Stimulated activated naive CD8-positive, alpha-beta T cell treated with anti-CD3 and anti-CD28 coated beads, Interleukin-15, amount 100 ng/mL, for 72 hours (primary cell): ENCODE measurements around the gene FOXP4.

Experiments
- ATAC-seq: fragments of 150-1000 bp; cut with Tn5 transposase; 2 replicates; pipeline ENCODE4 v1.10.0; 2021; ENCODE audit warnings: mild to moderate bottlenecking, moderate library complexity
- DNase-seq, 2 donors: peaks; one replicate each; pipeline ENCODE4 v3.0.0; 2021 to 2022
- H3K27ac Mint-ChIP-seq, 2 donors: one replicate each; pipeline ENCODE4 v1.8.0; 2022; ENCODE audit warnings: mild to moderate bottlenecking in 2 of 2, mixed read lengths in 2 of 2, moderate library complexity in 2 of 2
- H3K27me3 Mint-ChIP-seq: one replicate; pipeline ENCODE4 v1.8.0; 2022; ENCODE audit warnings: mixed read lengths
- H3K4me1 Mint-ChIP-seq: one replicate; pipeline ENCODE4 v1.8.0; 2022; ENCODE audit warnings: mild to moderate bottlenecking, mixed read lengths
- H3K4me3 Mint-ChIP-seq, 2 donors: one replicate each; pipeline ENCODE4 v1.8.0; 2022; ENCODE audit warnings: mild to moderate bottlenecking in 2 of 2, mixed read lengths in 2 of 2, moderate library complexity in 1 of 2
- H3K9me3 Mint-ChIP-seq, 2 donors: one replicate each; pipeline ENCODE4 v1.8.0; 2022; ENCODE audit warnings: mixed read lengths in 2 of 2

FOXP4 gene

DNA sequence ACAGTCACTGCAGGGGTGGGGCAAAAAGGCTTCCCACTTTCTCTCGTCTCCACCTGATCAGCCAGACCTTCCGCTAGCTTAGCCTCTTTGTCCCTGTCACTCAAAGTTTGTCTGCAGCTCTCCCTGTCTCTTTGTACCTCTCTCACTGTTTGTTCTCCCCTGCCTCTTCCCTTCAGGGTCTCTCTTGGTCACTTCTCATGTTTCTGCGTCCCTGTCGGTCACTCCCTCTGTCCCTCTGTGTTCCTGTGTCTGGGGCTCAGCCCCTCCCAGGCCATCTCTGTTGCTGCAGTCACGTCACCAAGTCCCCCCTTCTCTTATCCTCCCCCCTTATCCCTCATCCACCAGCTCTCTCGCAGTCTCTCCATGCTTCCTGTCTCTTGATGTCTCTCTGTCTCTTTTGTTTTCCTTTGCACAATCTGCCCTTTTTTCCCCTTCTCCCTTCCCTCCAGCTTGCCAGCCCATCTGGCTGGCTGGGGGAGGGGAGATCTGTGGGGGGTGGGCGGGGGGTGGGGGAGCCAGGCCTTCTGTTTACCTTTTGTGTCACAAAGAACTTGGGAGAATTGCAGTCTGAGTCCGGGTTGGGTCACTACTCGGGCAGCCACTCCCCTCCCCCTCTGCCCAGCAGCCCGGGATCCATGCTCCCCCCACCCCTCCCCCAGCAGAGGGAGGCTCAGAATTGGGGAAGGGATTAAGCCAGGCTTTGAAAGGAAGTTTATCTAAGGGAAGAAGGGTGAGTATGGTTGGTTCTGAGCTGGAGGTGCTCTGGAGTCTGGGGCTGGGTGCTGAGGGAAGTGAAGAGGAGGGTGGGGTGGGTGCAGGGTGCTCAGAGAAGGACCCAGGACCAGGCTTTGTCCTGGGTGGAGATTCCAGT lies 32.3 kb downstream of the FOXP4 start:
- no peak overlapping the region for H3K4me3 Mint-ChIP-seq
- peak overlapping the region in 1 of 2 donors; percentile 77 for H3K27ac Mint-ChIP-seq
- H3K27me3 Mint-ChIP-seq, result no peaks in the 10 kb centered on the region
- H3K4me1 Mint-ChIP-seq, result peaks cover 6% of the 10 kb centered on the region
- DNase-seq (no peak), ATAC-seq (no peak)
- H3K9me3 Mint-ChIP-seq, result no peaks in the 10 kb centered on the region

DNA sequence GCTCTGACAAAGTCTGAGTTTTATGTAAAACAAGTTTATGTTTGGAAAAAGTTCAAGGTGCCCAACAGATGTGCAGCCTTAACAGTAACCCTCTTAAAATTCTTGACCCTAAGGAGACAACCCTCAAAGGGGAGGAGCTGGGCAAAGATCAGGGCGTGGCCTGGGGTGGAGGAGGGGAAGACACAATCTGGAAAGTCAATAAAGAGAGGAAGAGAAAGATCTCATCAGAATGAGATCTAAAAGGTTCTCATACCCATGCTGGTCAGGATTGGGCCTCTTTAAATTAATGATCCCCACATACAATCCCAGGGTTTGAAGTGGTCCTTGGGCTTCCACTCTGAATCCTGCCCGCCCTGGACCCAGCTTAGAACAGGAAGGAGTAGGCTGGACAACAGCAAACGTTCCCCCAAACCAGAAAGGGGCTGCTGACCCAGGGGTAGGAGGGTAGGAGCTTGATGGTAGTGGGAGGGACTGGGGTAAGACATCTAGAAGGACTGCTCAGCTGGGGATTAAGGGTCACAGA lies 33.0 kb downstream of the FOXP4 start:
- Mint-ChIP-seq H3K4me1 (peaks cover 6% of the 10 kb centered on the region), H3K4me3 (no peak overlapping the region), H3K27ac (no peak overlapping the region), H3K9me3 (no peaks in the 10 kb centered on the region), H3K27me3 (no peaks in the 10 kb centered on the region)
- DNase-seq, result no peak
- no peak for ATAC-seq

DNA sequence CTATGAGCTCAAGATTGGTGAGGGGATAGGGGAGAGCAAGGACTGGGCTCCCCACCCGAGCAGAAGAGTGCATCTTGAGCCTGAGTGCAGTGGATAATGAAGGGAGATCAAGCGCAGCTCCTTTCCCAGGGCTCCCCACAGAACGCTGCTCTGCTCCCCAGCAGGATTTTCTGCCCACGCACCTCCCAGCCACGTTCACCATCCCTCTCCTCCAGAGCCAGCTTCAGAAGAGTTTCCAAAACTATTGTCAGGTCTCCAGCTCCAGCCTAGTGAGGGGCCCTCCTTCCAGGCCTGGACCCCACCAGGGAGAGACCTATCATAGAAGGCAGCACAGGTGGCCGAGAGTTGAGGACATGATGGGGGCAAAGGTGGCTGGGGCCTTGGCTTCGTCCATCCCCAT lies 34.5 kb downstream of the FOXP4 start:
- no peak for DNase-seq
- H3K27me3 Mint-ChIP-seq, result no peaks in the 10 kb centered on the region
- H3K4me1 Mint-ChIP-seq, result peaks cover 15% of the 10 kb centered on the region
- no peak overlapping the region for H3K27ac Mint-ChIP-seq
- no peak overlapping the region for H3K4me3 Mint-ChIP-seq
- no peaks in the 10 kb centered on the region for H3K9me3 Mint-ChIP-seq
- ATAC-seq, result no peak

DNA sequence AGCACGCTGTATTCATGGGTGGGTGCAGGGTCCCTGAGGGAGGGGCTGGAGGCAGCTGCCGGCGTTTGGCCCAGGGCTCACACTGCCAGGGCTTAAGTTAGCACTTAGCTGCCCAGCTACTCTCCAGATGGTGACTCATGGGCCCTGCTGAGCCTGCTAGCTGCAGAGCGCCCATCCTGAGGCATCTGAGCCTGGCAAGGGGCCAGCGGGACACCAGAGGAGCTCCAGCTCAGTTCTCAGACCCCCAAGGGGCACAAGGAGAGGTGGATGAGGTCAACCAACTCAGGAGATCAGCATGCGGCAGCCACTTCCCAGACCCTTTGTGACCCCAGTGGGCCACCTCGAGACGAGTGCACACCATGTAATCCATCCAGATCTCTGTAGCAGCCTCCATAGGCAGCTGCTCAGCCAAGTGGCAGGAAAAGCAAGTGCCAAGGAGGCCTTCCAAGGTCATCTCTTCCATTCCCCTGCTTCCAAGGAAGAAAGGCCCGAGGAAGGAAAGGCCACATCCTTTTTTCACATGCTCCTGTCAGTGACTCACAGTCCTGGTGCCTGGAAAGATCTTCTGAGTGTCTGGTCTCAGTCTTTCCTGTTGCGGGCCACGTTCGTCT lies 35.3 kb downstream of the FOXP4 start:
- ATAC-seq, result no peak
- no peaks in the 10 kb centered on the region for H3K27me3 Mint-ChIP-seq
- DNase-seq, result no peak
- no peaks in the 10 kb centered on the region for H3K9me3 Mint-ChIP-seq
- peaks cover 19% of the 10 kb centered on the region for H3K4me1 Mint-ChIP-seq
- H3K4me3 Mint-ChIP-seq, result no peak overlapping the region
- H3K27ac Mint-ChIP-seq, result no peak overlapping the region

DNA sequence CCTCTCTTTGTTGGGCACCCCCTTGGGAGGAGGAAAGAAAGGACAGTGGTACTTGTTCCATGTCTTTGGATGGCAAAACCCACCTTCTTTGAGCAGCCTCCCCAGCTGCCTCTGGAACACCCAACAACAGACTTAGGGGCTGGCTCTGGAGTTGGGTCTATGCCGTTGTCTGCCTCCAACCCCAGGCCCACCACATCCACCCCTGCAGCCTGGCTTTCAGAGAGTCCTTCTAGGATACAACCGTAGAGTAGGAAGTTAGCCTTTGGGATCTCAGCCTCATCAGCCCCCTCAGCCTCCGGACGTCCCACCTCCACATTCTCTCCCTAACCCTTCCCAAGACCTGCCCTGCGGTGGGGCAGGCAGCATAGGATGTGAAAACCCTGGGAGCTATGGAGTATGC lies 36.4 kb downstream of the FOXP4 start:
- peak overlapping the region in 1 of 2 donors; percentile 14 for H3K27ac Mint-ChIP-seq
- H3K27me3 Mint-ChIP-seq, result no peaks in the 10 kb centered on the region
- DNase-seq, result no peak
- H3K4me1 Mint-ChIP-seq, result peaks cover 19% of the 10 kb centered on the region
- no peak for ATAC-seq
- H3K9me3 Mint-ChIP-seq, result no peaks in the 10 kb centered on the region
- no peak overlapping the region for H3K4me3 Mint-ChIP-seq

DNA sequence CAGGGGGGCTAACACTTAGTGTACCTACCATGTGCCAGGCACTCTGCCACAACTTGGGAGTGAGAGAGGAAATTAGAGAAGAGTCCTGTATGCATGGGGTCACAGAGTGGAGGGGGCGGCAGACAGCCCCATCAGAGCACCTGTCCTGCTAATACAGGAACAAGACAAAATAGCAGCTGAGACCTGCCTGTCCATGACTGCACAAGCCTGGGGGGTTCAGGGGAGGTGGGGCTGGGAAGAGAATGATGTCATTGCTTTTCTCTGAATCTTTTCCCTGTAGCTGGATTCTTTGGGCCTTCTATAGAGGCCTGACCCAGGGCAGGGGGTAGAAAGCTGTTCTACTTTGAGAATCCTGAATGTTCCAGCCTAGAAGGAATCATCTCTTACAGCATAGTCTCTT lies 37.4 kb downstream of the FOXP4 start:
- Mint-ChIP-seq H3K4me3 (no peak overlapping the region), H3K27ac (no peak overlapping the region), H3K9me3 (no peaks in the 10 kb centered on the region), H3K27me3 (no peaks in the 10 kb centered on the region), H3K4me1 (peaks cover 19% of the 10 kb centered on the region)
- no peak for ATAC-seq
- DNase-seq, result no peak

DNA sequence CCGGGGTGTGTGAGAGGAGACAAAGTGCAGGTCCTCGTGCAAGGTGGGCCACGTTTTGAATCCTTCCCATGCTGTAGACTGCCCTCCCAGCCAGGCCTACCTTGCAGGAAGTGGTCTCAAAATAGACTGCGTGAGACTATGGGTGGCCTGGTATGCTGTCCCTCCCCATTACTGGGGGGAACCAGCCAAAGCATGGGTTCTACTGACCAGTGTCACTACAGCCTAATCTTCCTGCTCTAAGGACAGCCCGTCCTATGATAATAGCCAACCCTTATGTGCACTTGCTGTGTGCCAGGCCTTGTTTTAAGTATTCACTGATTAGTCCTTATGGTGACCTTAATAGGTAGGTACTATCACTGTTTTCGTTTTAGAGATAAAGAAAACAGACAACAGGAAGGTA lies 38.0 kb downstream of the FOXP4 start:
- DNase-seq (no peak), ATAC-seq (no peak)
- Mint-ChIP-seq H3K27me3 (no peaks in the 10 kb centered on the region), H3K4me1 (peaks cover 14% of the 10 kb centered on the region), H3K9me3 (no peaks in the 10 kb centered on the region), H3K4me3 (no peak overlapping the region), H3K27ac (no peak overlapping the region)

DNA sequence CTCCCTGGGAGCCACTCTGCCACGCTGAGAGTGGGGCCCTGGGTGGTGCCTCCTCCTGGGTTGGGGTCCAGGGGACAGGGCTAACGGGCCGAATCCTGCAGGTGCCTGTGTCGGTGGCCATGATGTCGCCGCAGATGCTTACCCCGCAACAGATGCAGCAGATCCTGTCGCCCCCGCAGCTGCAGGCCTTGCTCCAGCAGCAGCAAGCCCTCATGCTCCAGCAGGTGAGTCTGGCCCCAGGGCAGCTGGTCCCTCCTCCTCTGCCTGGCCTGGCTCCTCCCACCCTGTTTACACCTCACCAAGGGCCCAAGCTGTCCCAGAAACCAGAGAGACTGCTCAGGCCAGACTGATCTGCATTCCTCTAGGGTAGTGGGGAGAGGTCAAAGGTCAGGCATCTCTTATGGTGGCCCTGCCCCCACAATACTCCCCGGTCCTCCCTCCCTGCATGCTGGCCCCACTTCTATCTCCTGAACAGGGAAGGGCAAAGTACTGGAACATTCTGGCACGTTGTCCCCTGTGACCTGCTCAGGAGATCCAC lies 38.6 kb downstream of the FOXP4 start:
- DNase-seq (no peak), ATAC-seq (no peak)
- Mint-ChIP-seq H3K4me1 (peaks cover 12% of the 10 kb centered on the region), H3K27me3 (no peaks in the 10 kb centered on the region), H3K4me3 (no peak overlapping the region), H3K27ac (no peak overlapping the region), H3K9me3 (no peaks in the 10 kb centered on the region)

DNA sequence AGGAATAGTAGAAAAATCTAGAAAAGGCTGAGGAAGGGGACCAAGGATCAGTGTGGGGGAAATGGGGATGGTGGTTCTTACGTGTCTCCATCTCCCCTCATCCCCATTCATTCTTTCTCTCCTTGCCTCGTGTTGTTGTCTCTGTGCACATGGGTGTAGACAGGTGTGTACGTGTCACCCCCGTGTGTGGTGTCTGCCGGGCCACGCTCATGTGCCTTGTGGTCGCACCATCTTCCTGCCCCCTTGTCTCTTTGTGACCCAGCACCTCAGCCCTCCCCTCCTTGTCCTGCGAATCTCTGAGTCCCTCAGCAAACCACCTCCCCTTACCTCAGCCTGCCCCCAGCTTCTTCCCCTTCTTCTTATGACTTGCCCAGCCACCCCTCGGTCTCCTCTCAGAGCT lies 39.4 kb downstream of the FOXP4 start:
- ATAC-seq (no peak), DNase-seq (no peak)
- H3K4me1 Mint-ChIP-seq, result peaks cover 12% of the 10 kb centered on the region
- H3K27ac Mint-ChIP-seq, result peak overlapping the region in 1 of 2 donors; percentile 5
- H3K9me3 Mint-ChIP-seq, result no peaks in the 10 kb centered on the region
- H3K4me3 Mint-ChIP-seq, result no peak overlapping the region
- H3K27me3 Mint-ChIP-seq, result no peaks in the 10 kb centered on the region

DNA sequence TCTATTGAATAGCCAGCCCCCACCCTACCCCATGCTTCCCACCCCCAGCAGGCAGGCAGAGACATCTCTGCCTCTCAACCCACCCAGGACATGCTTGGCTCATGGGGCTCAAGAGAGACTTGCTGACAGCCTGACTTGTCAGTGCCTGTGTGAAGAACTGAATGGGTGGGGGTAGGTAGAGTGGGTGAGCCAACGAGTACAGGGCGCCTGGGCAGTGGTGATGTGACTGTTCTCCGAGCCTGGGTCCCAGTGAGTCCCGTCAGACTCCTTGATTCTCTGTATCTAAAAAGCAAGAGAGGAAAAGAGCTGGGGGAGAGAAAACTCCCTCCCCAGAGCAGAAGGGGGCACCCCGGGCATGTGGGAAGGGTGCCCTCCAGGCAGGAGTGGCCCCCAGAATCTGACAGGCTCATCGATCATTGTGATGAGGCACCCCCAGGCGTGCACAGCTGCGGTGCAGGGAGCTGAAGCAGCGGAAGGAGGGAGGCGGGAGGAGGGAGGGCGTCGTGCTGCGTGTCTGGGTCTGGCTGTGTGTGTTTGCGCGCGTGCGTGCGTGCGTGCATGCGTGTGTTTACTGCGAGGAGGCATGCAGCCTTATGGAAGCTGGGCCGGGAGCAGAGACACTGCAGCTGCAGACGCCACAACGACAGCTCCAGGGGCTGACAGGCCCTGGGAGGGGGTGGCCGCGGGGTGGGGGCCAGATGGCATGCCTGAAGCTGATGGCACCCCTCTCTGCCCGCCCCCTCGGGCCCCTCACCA lies 40.2 kb downstream of the FOXP4 start:
- Mint-ChIP-seq H3K27ac (no peak overlapping the region), H3K4me1 (peaks cover 13% of the 10 kb centered on the region), H3K4me3 (no peak overlapping the region), H3K27me3 (no peaks in the 10 kb centered on the region), H3K9me3 (no peaks in the 10 kb centered on the region)
- DNase-seq, result no peak
- ATAC-seq, result no peak

DNA sequence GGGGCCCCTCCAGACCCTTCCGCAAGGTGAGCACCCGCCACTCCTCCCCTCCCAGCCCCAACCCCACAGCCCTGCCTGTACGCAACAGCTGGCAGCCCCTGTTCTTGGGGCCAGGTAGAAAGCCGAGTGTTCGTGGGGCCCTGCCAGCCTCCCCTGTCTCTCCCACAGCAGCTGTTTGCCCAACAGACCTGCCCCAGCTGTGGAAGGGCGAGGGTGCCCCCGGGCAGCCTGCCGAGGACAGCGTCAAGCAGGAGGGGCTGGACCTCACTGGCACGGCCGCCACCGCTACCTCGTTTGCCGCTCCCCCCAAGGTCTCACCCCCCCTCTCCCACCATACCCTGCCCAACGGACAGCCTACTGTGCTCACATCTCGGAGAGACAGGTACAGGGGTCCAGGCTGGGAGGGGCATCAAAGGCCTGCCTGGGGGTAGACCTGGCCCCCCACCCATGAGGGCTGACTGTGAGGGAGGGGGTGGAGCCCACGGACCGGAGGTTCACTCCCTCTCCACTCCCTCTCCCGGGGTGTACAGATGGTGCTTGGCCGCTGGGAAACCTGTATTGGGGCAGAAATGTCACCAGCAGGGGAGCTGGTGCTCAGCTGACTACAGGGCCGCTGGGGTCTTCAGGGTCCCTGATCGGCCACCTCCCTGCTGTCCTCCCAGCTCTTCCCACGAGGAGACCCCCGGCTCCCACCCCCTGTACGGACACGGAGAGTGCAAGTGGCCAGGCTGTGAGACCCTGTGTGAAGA lies 41.1 kb downstream of the FOXP4 start:
- H3K4me3 Mint-ChIP-seq, result no peak overlapping the region
- H3K4me1 Mint-ChIP-seq, result peaks cover 20% of the 10 kb centered on the region
- H3K27ac Mint-ChIP-seq, result no peak overlapping the region
- no peaks in the 10 kb centered on the region for H3K9me3 Mint-ChIP-seq
- DNase-seq (no peak), ATAC-seq (no peak)
- H3K27me3 Mint-ChIP-seq, result no peaks in the 10 kb centered on the region

DNA sequence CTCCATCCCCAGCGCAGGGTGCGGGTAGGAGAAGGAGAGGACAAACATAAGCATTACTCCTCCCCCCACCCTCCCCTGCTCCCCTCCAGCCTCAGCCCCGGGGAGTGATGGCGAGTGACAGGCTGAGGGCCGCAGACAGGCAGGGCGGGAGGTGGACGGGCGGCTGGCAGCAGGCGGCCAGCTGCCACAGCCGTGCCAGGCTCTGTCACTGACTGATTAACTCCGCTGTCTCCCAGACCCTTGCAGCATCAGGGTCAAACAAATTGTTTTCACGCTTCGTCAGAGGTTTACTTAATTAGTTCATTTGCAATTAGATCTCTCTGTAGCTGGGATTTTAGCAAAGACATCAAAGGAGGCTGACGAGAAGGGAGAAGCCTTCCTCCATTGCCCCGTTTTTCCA lies 41.9 kb downstream of the FOXP4 start:
- Mint-ChIP-seq H3K27me3 (no peaks in the 10 kb centered on the region), H3K4me3 (no peak overlapping the region), H3K27ac (peak overlapping the region in 1 of 2 donors; percentile 61), H3K4me1 (peaks cover 20% of the 10 kb centered on the region), H3K9me3 (no peaks in the 10 kb centered on the region)
- DNase-seq, result no peak
- ATAC-seq, result no peak

DNA sequence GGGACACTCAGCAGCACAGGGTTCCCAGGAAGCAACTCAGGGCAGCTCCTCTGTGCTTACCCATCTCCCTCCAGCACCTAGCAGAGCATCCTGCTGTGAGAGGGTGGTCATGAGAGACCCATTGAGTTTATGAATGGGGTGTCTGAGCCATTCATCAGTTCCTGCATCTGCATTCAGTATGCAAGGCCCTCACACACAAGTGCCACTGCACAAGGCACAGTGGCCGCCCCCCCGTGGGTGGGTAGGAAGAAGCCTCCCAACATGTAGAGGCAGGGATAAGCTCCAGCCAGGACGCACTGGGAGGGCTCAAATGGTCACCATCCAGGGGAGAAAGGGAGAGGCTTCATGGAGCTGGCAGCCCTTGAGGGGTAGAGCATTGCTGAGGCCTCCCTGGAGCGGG lies 43.0 kb downstream of the FOXP4 start:
- H3K27me3 Mint-ChIP-seq, result no peaks in the 10 kb centered on the region
- H3K4me1 Mint-ChIP-seq, result peaks cover 20% of the 10 kb centered on the region
- no peak for ATAC-seq
- no peaks in the 10 kb centered on the region for H3K9me3 Mint-ChIP-seq
- H3K27ac Mint-ChIP-seq, result no peak overlapping the region
- H3K4me3 Mint-ChIP-seq, result no peak overlapping the region
- no peak for DNase-seq

DNA sequence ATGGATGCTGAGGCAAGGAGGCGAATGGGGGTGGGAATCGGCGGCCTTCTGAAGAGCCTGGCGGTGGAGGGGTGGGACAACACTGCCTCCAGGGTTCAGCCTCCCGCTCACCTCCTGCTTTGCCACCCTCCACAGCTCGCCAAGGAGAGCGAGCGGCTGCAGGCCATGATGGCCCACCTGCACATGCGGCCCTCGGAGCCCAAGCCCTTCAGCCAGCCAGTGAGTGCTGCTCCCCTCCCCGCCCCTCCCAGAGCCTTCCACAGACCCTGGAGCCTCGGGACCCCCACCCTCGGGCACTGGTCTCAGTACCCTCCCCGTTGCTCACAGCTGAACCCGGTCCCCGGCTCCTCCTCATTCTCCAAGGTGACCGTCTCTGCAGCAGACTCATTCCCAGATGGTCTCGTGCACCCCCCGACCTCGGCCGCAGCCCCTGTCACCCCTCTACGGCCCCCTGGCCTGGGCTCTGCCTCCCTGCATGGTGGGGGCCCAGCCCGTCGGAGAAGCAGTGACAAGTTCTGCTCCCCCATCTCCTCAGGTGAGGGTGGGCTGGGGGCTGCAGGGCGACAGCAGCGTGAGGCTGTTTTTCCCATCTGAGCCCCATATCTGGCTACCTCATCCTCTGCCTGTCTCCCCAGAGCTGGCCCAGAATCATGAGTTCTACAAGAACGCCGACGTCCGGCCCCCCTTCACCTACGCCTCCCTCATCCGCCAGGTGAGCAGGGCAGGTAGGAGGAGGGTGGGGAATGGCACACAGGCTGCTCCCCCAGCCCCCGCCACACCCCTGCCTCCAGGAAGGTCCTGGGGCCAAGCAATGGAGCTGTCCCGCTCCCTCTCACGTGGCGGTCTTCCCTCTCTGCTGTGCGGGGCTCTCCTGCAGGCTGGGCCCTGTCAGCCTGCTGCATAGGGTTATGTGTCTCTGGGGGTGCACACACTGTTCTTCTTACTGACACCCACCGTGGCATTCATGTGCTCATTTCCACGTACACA lies 43.7 kb downstream of the FOXP4 start:
- Mint-ChIP-seq H3K4me1 (peaks cover 16% of the 10 kb centered on the region), H3K27ac (no peak overlapping the region), H3K27me3 (no peaks in the 10 kb centered on the region), H3K9me3 (no peaks in the 10 kb centered on the region), H3K4me3 (no peak overlapping the region)
- ATAC-seq (peak; percentile 16), DNase-seq (no peak)
